Measurements from ENCODE around the gene ADGRL1. TPM values are rescaled to one million over a fixed set of nuclear protein-coding genes. Genes with fewer than 3 reads are reported as not detected.
"Not testable (repeated sequence)": the region's sequence is repeated elsewhere in the genome, so short reads cannot be mapped to it uniquely, and the experiment has no call there.

ADGRL1 gene
- polyA plus RNA-seq, 1 of the 3 experiments (the other 2 are of a cell fraction): 13.4 TPM

- no peaks in the 10 kb centered on the region for H3K27me3 ChIP-seq (ENCODE audit: insufficient read depth)
- no peaks in the 10 kb centered on the region for H3K36me3 ChIP-seq (replicated peaks in 1 of 2; ENCODE audit: control insufficient read depth in 1 of 2, insufficient read depth in 2 of 2, low read length in 1 of 2)
- H2AFZ ChIP-seq (ENCODE audit: low read depth): no peak overlapping the region
- DNase-seq: no peak
- POLR2A ChIA-PET: no interaction called here
- TF ChIP-seq FOXJ3 (CRISPR knock-in tag; IDR thresholded peaks at IDR 0.05): no peak
- no peak for TF ChIP-seq RFX5 (IDR thresholded peaks at IDR 0.05; ENCODE audit: low read length)
- no peak for TF ChIP-seq TCF12 (IDR thresholded peaks at IDR 0.05)
- TF ChIP-seq GATA2 (CRISPR knock-in tag; IDR thresholded peaks at IDR 0.05): no peak
- TF ChIP-seq RAD21 (IDR thresholded peaks at IDR 0.05; ENCODE audit: low read length): no peak
- TF ChIP-seq MXI1 (IDR thresholded peaks at IDR 0.05; ENCODE audit: low read depth, low read length): no peak
- no peak for TF ChIP-seq RCOR1 (IDR thresholded peaks at IDR 0.05; ENCODE audit: low read length)
- no peak for TF ChIP-seq RXRA (IDR thresholded peaks at IDR 0.05; ENCODE audit: borderline replicate concordance, low read depth)
- TF ChIP-seq CHD2 (IDR thresholded peaks at IDR 0.05; ENCODE audit: low read length, partially characterized antibody): no peak
- no peak for TF ChIP-seq USF2 (IDR thresholded peaks at IDR 0.05; ENCODE audit: borderline replicate concordance, low read depth, low read length)
- no peaks in the 10 kb centered on the region for H3K9me3 ChIP-seq
- CTCF ChIA-PET: interaction anchor here (1.2 kb wide), 1 partner anchor 66 kb away, joined by 3 read pairs; no protein-coding TSS in a partner anchor
- no peak overlapping the region for H3K9ac ChIP-seq
- no peaks in the 10 kb centered on the region for H3K79me2 ChIP-seq (ENCODE audit: insufficient read depth)
- peaks cover 6% of the 10 kb centered on the region for H3F3A ChIP-seq (replicated peaks; ENCODE audit: insufficient read depth)
- 84% methylated on average over 16 of the region's 16 CpGs for WGBS (ENCODE audit: low lambda C conversion rate)
- no peaks in the 10 kb centered on the region for H3K4me1 ChIP-seq (ENCODE audit: control insufficient read depth in 1 of 2, insufficient read depth in 2 of 2, low read depth in 1 of 2, low read length in 1 of 2)
- no peak overlapping the region for H3K4me3 ChIP-seq (ENCODE audit: low read depth in 2 of 2, low read length in 1 of 2)
- no peak overlapping the region for H3K4me2 ChIP-seq
- no peak overlapping the region for H3K27ac ChIP-seq (ENCODE audit: low read depth in 2 of 2, low read length in 1 of 2)
- H4K20me1 ChIP-seq (ENCODE audit: insufficient read depth): no peaks in the 10 kb centered on the region
- H3K9me2 ChIP-seq: no peaks in the 10 kb centered on the region
Measured at GRCh38 chr19:14222886-14223285, 16.9 kb upstream of the ADGRL1 start.

GRCh38 chr19:14221345-14221744 is 15.4 kb upstream of the ADGRL1 start:
- H3K4me1 ChIP-seq (ENCODE audit: control insufficient read depth in 1 of 2, insufficient read depth in 2 of 2, low read depth in 1 of 2, low read length in 1 of 2); H3K79me2 ChIP-seq (ENCODE audit: insufficient read depth); H3K4me3 ChIP-seq (ENCODE audit: low read depth in 2 of 2, low read length in 1 of 2); POLR2A ChIA-PET; H3K36me3 ChIP-seq (replicated peaks in 1 of 2; ENCODE audit: control insufficient read depth in 1 of 2, insufficient read depth in 2 of 2, low read length in 1 of 2); H3K9me2 ChIP-seq; H2AFZ ChIP-seq (ENCODE audit: low read depth); H3K4me2 ChIP-seq; H3K27ac ChIP-seq (ENCODE audit: low read depth in 2 of 2, low read length in 1 of 2); DNase-seq; H4K20me1 ChIP-seq (ENCODE audit: insufficient read depth); H3K9me3 ChIP-seq; H3K27me3 ChIP-seq (ENCODE audit: insufficient read depth); H3K9ac ChIP-seq: not testable (repeated sequence)
- peaks cover 12% of the 10 kb centered on the region for H3F3A ChIP-seq (replicated peaks; ENCODE audit: insufficient read depth)
- WGBS (ENCODE audit: low lambda C conversion rate): 68% methylated on average over 17 of the region's 19 CpGs
- CTCF ChIA-PET: interaction anchor here (1.1 kb wide), 1 partner anchor 127 kb away, joined by 3 read pairs; no protein-coding TSS in a partner anchor

GRCh38 chr19:14218620-14219330 is 12.8 kb upstream of the ADGRL1 start:
- CTCF ChIA-PET: interaction anchor here (0.8 to 2.8 kb wide), 2 partner anchors 113 to 129 kb away, joined by 3 to 20 read pairs; no protein-coding TSS in a partner anchor
- H3K36me3 ChIP-seq (replicated peaks in 1 of 2; ENCODE audit: control insufficient read depth in 1 of 2, insufficient read depth in 2 of 2, low read length in 1 of 2): no peaks in the 10 kb centered on the region
- H3F3A ChIP-seq (replicated peaks; ENCODE audit: insufficient read depth): peaks cover 12% of the 10 kb centered on the region
- TF ChIP-seq PBX3 (IDR thresholded peaks at IDR 0.05) (no peak), IRF3 (IDR thresholded peaks at IDR 0.05; ENCODE audit: low read depth, low read length) (no peak), FOXJ3 (CRISPR knock-in tag; IDR thresholded peaks at IDR 0.05) (no peak), NRF1 (IDR thresholded peaks at IDR 0.05; ENCODE audit: low read depth, low read length) (no peak), JUND (IDR thresholded peaks at IDR 0.05) (no peak), FOSL2 (IDR thresholded peaks at IDR 0.05; ENCODE audit: borderline replicate concordance, low read depth) (no peak), MXI1 (IDR thresholded peaks at IDR 0.05; ENCODE audit: low read depth, low read length) (no peak), CHD2 (IDR thresholded peaks at IDR 0.05; ENCODE audit: low read length, partially characterized antibody) (no peak), YY1 (IDR thresholded peaks at IDR 0.05; ENCODE audit: low read depth) (no peak), RCOR1 (IDR thresholded peaks at IDR 0.05; ENCODE audit: low read length) (no peak)

More at GRCh38 chr19:14218620-14219330, 12.8 kb upstream of the ADGRL1 start:
- Histone ChIP-seq H3K4me2 (no peak overlapping the region), H2AFZ (ENCODE audit: low read depth) (no peak overlapping the region), H3K9ac (no peak overlapping the region), H3K27me3 (ENCODE audit: insufficient read depth) (no peaks in the 10 kb centered on the region), H3K27ac (ENCODE audit: low read depth in 2 of 2, low read length in 1 of 2) (no peak overlapping the region), H3K4me3 (ENCODE audit: low read depth in 2 of 2, low read length in 1 of 2) (no peak overlapping the region), H4K20me1 (ENCODE audit: insufficient read depth) (no peaks in the 10 kb centered on the region), H3K79me2 (ENCODE audit: insufficient read depth) (no peaks in the 10 kb centered on the region), H3K9me2 (no peaks in the 10 kb centered on the region), H3K4me1 (ENCODE audit: control insufficient read depth in 1 of 2, insufficient read depth in 2 of 2, low read depth in 1 of 2, low read length in 1 of 2) (no peaks in the 10 kb centered on the region), H3K9me3 (no peaks in the 10 kb centered on the region)
- WGBS (ENCODE audit: low lambda C conversion rate): 75% methylated on average over 9 of the region's 12 CpGs
- DNase-seq: no peak
- POLR2A ChIA-PET: no interaction called here
